CMK (cell line): ENCODE data around the gene OTOP3.

Experiments
- DNase-seq: peaks from one replicate; pipeline ENCODE4 v3.0.0-alpha.2; 2010; ENCODE audit warnings: low read depth

Gene OTOP3

GRCh38 chr17:74986206-74986576, 50.5 kb downstream of the OTOP3 start:
- no peak for DNase-seq

- peak; percentile 87 for DNase-seq
Observed at GRCh38 chr17:74987418-74987908, 51.8 kb downstream of the OTOP3 start, which contains the start of gene CDR2L. Gene CDR2L (plus strand): TSS chr17:74987632. CDS start chr17:74988044, 412 bp downstream.

- DNase-seq: peak; percentile 24
Observed at GRCh38 chr17:74987909-74988711, 52.4 kb downstream of the OTOP3 start.

GRCh38 chr17:74990581-74991105, 54.9 kb downstream of the OTOP3 start:
- no peak for DNase-seq

- DNase-seq: no peak
Observed at GRCh38 chr17:74992223-74992622, 56.5 kb downstream of the OTOP3 start.

- no peak for DNase-seq
Observed at GRCh38 chr17:74994440-74994839, 58.7 kb downstream of the OTOP3 start.

- no peak for DNase-seq
Observed at GRCh38 chr17:74995847-74996246, 60.1 kb downstream of the OTOP3 start.

GRCh38 chr17:74998783-74999182, 63.1 kb downstream of the OTOP3 start:
- DNase-seq: no peak

GRCh38 chr17:74999523-74999922, 63.8 kb downstream of the OTOP3 start:
- no peak for DNase-seq
